ENCODE results near the gene POLRMT.
A peak's percentile ranks its signal among the peaks of the same experiment; 100 is the strongest.

- TF ChIP-seq CTCF (IDR thresholded peaks at IDR 0.05) (peak in 1 of 3 donors; percentile 88), POLR2A (IDR thresholded peaks at IDR 0.05) (no peak)
These were observed 31.6 kb upstream of the POLRMT start for GRCh38 chr19:664913-665443.
